ENCODE measurements around the gene PARP6. TPM values are rescaled to one million over a fixed set of nuclear protein-coding genes. Genes with fewer than 3 reads are reported as not detected.

The PARP6 gene
- total and polyA plus RNA-seq, 2 of the 8 experiments (the other 6 are each of a cell fraction or from before 2014, with no cell fraction given), result 39.8 to 45.3 TPM

DNA sequence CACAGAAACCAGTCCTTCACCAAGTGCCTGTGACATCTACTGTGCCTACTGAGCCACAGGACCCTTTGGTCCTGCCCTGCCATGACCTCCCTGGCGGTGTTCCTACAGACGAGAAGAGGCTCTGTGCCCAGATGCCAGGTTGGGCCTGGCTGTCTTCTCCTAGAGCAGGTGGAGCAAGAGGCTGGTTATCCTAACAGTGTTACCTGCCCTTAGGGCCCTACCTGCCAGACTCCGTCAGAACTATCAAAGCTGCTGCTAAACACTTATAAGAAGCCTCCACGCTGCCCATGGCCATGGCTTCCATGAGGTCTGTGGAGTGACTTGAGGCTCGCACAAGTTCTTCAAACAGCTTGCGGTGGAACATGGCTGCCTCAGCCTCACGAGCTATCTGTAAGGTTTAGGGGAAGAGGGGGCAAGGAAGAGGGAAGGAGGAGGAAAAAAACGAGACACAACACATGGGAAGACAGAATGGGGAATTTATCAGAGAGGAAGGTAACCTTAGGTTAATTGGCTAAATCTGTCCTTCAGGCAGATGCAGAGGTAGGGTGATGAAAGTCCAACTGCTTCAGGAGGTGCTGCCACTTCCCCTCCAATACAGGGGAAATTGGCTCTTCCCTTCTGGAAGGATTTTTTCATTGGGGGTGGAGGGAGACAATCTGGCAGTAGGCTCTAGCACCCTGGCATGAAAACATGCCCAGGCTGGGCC lies 69.4 kb downstream of the PARP6 start (continued):
- TF ChIP-seq SIN3A (conservative IDR thresholded peaks at IDR 0.05 in 1 of 2, IDR thresholded peaks at IDR 0.05 in 1 of 2; ENCODE audit: low read depth in 1 of 2, low read length in 2 of 2) (no peak), GABPA (IDR thresholded peaks at IDR 0.05; ENCODE audit: borderline replicate concordance, insufficient read depth, low read length) (no peak), CHD1 (IDR thresholded peaks at IDR 0.05; ENCODE audit: low read depth, low read length) (no peak)
- TF ChIP-seq, protein P1, sequence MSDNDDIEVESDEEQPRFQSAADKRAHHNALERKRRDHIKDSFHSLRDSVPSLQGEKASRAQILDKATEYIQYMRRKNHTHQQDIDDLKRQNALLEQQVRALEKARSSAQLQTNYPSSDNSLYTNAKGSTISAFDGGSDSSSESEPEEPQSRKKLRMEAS (IDR thresholded peaks at IDR 0.05), result no peak
- TF ChIP-seq, protein P2, sequence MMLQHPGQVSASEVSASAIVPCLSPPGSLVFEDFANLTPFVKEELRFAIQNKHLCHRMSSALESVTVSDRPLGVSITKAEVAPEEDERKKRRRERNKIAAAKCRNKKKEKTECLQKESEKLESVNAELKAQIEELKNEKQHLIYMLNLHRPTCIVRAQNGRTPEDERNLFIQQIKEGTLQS (IDR thresholded peaks at IDR 0.05; ENCODE audit: insufficient read depth, low read depth, low read length), result no peak
- TF ChIP-seq, protein P3, sequence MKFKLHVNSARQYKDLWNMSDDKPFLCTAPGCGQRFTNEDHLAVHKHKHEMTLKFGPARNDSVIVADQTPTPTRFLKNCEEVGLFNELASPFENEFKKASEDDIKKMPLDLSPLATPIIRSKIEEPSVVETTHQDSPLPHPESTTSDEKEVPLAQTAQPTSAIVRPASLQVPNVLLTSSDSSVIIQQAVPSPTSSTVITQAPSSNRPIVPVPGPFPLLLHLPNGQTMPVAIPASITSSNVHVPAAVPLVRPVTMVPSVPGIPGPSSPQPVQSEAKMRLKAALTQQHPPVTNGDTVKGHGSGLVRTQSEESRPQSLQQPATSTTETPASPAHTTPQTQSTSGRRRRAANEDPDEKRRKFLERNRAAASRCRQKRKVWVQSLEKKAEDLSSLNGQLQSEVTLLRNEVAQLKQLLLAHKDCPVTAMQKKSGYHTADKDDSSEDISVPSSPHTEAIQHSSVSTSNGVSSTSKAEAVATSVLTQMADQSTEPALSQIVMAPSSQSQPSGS (IDR thresholded peaks at IDR 0.05; ENCODE audit: low read length), result no peak

All from H1 (cell line).